ENCODE data around the gene ACOT12. TPM values are rescaled to one million over a fixed set of nuclear protein-coding genes. Genes with fewer than 3 reads are reported as not detected.

ACOT12 gene
- total RNA-seq, 4 donors from 2014 or later: 1.7 TPM; not detected in 3

DNA sequence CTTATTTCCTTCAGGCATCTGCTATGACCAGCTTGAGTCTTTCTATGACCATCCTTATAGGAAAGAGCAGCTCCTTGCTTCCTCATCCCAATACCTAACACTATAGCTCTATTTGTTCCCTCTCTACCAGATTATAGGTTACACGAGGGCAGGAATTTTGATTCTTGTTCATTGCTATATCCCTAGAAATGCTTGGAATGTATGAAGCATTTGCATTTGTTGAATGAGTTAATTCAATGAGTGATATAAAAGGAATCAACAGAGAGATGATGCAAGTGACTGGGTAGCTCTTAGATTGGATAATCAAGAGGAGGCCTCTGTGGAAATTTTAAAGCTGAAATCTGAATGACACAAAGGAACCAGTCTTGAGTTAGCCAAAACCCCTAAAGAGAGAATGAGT is 78.6 kb downstream of the ACOT12 start:
- Histone ChIP-seq H3K36me3 (peaks cover 0 to 49% (median 0%) of the 10 kb centered on the region in 3 donors), H3K27me3 (no peaks in the 10 kb centered on the region), H3K27ac (no peak overlapping the region), H3K4me3 (no peak overlapping the region), H3K4me1 (no peaks in the 10 kb centered on the region), H3K9me3 (no peaks in the 10 kb centered on the region)
- TF ChIP-seq POLR2A (IDR thresholded peaks at IDR 0.05): no peak
- 51 to 53% methylated on average over 1 of the region's 1 CpG for WGBS, 2 donors
- no peak for DNase-seq (ENCODE audit: low spot score in 2 of 2)

DNA sequence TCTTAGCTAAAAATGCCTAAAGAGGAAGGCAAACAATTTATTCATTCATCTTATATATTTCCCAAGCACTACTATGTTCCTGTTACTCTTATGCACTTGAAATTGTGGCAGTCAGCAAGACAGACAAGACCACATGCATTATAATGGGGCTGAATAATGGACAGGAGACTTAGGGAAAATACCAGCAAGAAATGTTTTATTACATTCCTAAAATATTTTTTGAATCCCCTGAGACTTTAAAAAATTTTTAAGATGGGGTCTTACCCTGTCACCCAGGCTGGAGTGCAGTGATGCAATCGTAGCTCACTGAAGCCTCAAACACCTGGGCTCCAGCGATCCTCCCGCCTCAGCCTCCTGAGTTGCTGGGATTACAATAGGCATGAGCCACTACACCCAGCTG is 79.4 kb downstream of the ACOT12 start:
- no peak for DNase-seq (ENCODE audit: low spot score in 2 of 2)
- Histone ChIP-seq H3K36me3 (peaks cover 0 to 53% (median 0%) of the 10 kb centered on the region in 3 donors), H3K4me1 (no peaks in the 10 kb centered on the region), H3K4me3 (no peak overlapping the region), H3K9me3 (no peaks in the 10 kb centered on the region), H3K27me3 (no peaks in the 10 kb centered on the region), H3K27ac (no peak overlapping the region)
- TF ChIP-seq, protein P1, sequence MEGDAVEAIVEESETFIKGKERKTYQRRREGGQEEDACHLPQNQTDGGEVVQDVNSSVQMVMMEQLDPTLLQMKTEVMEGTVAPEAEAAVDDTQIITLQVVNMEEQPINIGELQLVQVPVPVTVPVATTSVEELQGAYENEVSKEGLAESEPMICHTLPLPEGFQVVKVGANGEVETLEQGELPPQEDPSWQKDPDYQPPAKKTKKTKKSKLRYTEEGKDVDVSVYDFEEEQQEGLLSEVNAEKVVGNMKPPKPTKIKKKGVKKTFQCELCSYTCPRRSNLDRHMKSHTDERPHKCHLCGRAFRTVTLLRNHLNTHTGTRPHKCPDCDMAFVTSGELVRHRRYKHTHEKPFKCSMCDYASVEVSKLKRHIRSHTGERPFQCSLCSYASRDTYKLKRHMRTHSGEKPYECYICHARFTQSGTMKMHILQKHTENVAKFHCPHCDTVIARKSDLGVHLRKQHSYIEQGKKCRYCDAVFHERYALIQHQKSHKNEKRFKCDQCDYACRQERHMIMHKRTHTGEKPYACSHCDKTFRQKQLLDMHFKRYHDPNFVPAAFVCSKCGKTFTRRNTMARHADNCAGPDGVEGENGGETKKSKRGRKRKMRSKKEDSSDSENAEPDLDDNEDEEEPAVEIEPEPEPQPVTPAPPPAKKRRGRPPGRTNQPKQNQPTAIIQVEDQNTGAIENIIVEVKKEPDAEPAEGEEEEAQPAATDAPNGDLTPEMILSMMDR (IDR thresholded peaks at IDR 0.05): no peak
- TF ChIP-seq EP300 (IDR thresholded peaks at IDR 0.05) (no peak), POLR2A (IDR thresholded peaks at IDR 0.05) (no peak)
- WGBS, 2 donors: 88 to 91% methylated on average over 3 of the region's 3 CpGs

GRCh38 chr5:81313686-81314085 is 80.2 kb downstream of the ACOT12 start:
- Histone ChIP-seq H3K36me3 (peaks cover 0 to 58% (median 0%) of the 10 kb centered on the region in 3 donors), H3K27me3 (no peaks in the 10 kb centered on the region), H3K4me3 (no peak overlapping the region), H3K27ac (no peak overlapping the region), H3K4me1 (no peaks in the 10 kb centered on the region), H3K9me3 (no peaks in the 10 kb centered on the region)
- no peak for TF ChIP-seq POLR2A (IDR thresholded peaks at IDR 0.05)
- TF ChIP-seq EP300 (IDR thresholded peaks at IDR 0.05): no peak
- TF ChIP-seq, protein P1 (IDR thresholded peaks at IDR 0.05): no peak
- DNase-seq (ENCODE audit: low spot score in 2 of 2): no peak
- WGBS, 2 donors: 89 to 93% methylated on average over 3 of the region's 3 CpGs

DNA sequence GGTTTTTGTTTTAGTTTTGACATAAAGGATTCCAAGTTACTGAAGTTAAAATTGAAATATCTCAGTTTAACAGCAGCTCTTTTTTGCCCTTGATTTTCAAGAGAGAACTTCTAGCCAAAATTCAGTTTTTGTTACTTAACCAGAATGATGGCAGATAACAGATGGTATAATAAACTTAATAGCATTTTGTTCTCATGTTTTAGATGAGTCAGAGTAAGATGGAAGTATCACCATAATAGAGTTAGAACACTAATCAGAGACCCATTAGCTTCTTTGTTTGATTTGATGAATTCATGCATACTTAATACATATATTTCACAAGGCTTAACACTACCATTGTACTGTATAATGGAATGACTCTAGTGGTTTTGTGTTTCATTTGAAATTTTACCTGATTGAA is 80.7 kb downstream of the ACOT12 start:
- Histone ChIP-seq H3K4me3 (no peak overlapping the region), H3K27ac (no peak overlapping the region), H3K9me3 (no peaks in the 10 kb centered on the region), H3K4me1 (no peaks in the 10 kb centered on the region), H3K36me3 (peaks cover 0 to 58% (median 0%) of the 10 kb centered on the region in 3 donors), H3K27me3 (no peaks in the 10 kb centered on the region)
- TF ChIP-seq POLR2A (IDR thresholded peaks at IDR 0.05): no peak
- TF ChIP-seq, protein P1 (IDR thresholded peaks at IDR 0.05): no peak
- TF ChIP-seq EP300 (IDR thresholded peaks at IDR 0.05): no peak
- no peak for DNase-seq (ENCODE audit: low spot score in 2 of 2)

DNA sequence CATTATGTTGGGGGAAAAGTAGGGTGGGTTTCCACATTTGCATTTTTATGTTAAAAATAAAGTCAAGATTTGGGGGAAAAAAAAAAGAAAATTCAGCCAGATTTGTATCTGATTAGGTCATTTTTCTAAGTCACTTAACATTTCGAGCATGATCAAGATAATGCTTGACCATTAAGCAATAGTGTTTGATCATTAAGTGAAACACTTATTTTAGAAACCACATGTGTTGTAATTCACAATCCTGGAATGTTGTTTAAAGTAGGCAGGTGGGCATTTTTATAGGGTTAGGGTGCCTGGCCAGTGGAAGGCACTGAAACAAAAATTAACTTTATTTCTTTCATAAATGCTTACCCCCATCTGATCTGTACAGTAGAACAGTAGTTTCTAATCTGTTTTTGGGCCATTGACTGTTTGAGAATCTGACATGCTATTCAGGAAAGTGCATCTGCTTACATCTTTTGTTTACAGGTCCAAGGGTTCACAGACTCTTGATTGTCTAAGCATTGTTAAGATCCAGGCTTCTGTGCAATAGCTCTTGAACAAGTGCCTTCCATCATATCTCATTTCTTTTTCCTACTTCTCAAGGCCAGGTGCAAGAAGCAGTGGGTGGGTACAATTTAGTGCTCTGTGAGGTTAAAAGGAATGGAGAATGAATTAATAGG is 83.4 kb downstream of the ACOT12 start:
- H3K27me3 ChIP-seq: no peaks in the 10 kb centered on the region
- 85 to 89% methylated on average over 1 of the region's 1 CpG for WGBS, 2 donors
- no peak overlapping the region for H3K27ac ChIP-seq
- H3K9me3 ChIP-seq: no peaks in the 10 kb centered on the region
- TF ChIP-seq EP300 (IDR thresholded peaks at IDR 0.05) (no peak), POLR2A (IDR thresholded peaks at IDR 0.05) (no peak)
- TF ChIP-seq, protein P1 (IDR thresholded peaks at IDR 0.05): no peak
- peaks cover 0 to 8% (median 0%) of the 10 kb centered on the region in 4 donors for H3K4me1 ChIP-seq
- no peak overlapping the region for H3K4me3 ChIP-seq
- peaks cover 0 to 61% (median 0%) of the 10 kb centered on the region in 3 donors for H3K36me3 ChIP-seq
- DNase-seq (ENCODE audit: low spot score in 2 of 2): no peak
